Femur (tissue), 1 donor: ENCODE data around the gene SRSF5.
"Not testable (repeated sequence)": the region's sequence is repeated elsewhere in the genome, so short reads cannot be mapped to it uniquely, and the experiment has no call there.

ENCODE experiments used
- DNase-seq: peaks from one replicate; pipeline ENCODE4 v3.0.0-alpha.2; 2017

The SRSF5 gene

GRCh38 chr14:69766984-69767368 is at the start of gene SRSF5:
SRSF5 (plus strand) TSS chr14:69767142; CDS start chr14:69768157, 1,015 bp downstream.
- peak; percentile 98 for DNase-seq

- not testable (repeated sequence) for DNase-seq
Measured at GRCh38 chr14:69718614-69719013, 48.3 kb upstream of the SRSF5 start.

GRCh38 chr14:69719501-69719951 is 47.4 kb upstream of the SRSF5 start:
- DNase-seq = peak; percentile 64

GRCh38 chr14:69720912-69721311 is 46.0 kb upstream of the SRSF5 start:
- DNase-seq = no peak

- DNase-seq = peak; percentile 90
Measured at GRCh38 chr14:69726761-69727511, 40.0 kb upstream of the SRSF5 start.

GRCh38 chr14:69727860-69728259 is 39.1 kb upstream of the SRSF5 start:
- DNase-seq = no peak

- not testable (repeated sequence) for DNase-seq
Measured at GRCh38 chr14:69731919-69732598, 34.9 kb upstream of the SRSF5 start.

GRCh38 chr14:69736405-69736804 is 30.5 kb upstream of the SRSF5 start:
- not testable (repeated sequence) for DNase-seq

- no peak for DNase-seq
Measured at GRCh38 chr14:69741055-69741454, 25.9 kb upstream of the SRSF5 start.

- no peak for DNase-seq
Measured at GRCh38 chr14:69749956-69750355, 17.0 kb upstream of the SRSF5 start.

GRCh38 chr14:69750495-69750894 is 16.4 kb upstream of the SRSF5 start:
- no peak for DNase-seq

- no peak for DNase-seq
Measured at GRCh38 chr14:69752773-69753172, 14.2 kb upstream of the SRSF5 start.

- DNase-seq = no peak
Measured at GRCh38 chr14:69753860-69754259, 13.1 kb upstream of the SRSF5 start.

GRCh38 chr14:69754487-69754886 is 12.5 kb upstream of the SRSF5 start:
- no peak for DNase-seq

- no peak for DNase-seq
Measured at GRCh38 chr14:69755296-69755695, 11.6 kb upstream of the SRSF5 start.

- DNase-seq = no peak
Measured at GRCh38 chr14:69755784-69756183, 11.2 kb upstream of the SRSF5 start.

GRCh38 chr14:69756298-69756697 is 10.6 kb upstream of the SRSF5 start:
- no peak for DNase-seq

GRCh38 chr14:69760810-69761209 is 6.1 kb upstream of the SRSF5 start:
- no peak for DNase-seq

- no peak for DNase-seq
Measured at GRCh38 chr14:69763761-69764510, 3.0 kb upstream of the SRSF5 start.

- DNase-seq = peak; percentile 97
Measured at GRCh38 chr14:69767369-69767999, 542 bp downstream of the SRSF5 start.

GRCh38 chr14:69768873-69769272 is 1.9 kb downstream of the SRSF5 start:
- DNase-seq = no peak

GRCh38 chr14:69769623-69770022 is 2.7 kb downstream of the SRSF5 start:
- DNase-seq = no peak

- no peak for DNase-seq
Measured at GRCh38 chr14:69770559-69770958, 3.6 kb downstream of the SRSF5 start.
